GM18507 (cell line): ENCODE data around the gene NSMCE3.
A peak's percentile ranks its signal among the peaks of the same experiment; 100 is the strongest.
"Not testable (repeated sequence)": the region's sequence is repeated elsewhere in the genome, so short reads cannot be mapped to it uniquely, and the experiment has no call there.

Experiments used
- DNase-seq: peaks from one replicate; pipeline ENCODE4 v3.0.0; 2011; ENCODE audit warnings: low read depth; ENCODE audit not compliant: insufficient read length; ENCODE audit errors: extremely low spot score
- FAIRE-seq: peaks from 2 replicates; lab custom pipeline; 2011; peaks lifted over from hg19 to GRCh38; lab: Jason Lieb, UNC

Gene NSMCE3

GRCh38 chr15:29272219-29272618, 2.6 kb upstream of the NSMCE3 start:
- FAIRE-seq (peak; percentile 44), DNase-seq (no peak)

GRCh38 chr15:29270976-29271375, 1.4 kb upstream of the NSMCE3 start:
- FAIRE-seq: no peak

DNA sequence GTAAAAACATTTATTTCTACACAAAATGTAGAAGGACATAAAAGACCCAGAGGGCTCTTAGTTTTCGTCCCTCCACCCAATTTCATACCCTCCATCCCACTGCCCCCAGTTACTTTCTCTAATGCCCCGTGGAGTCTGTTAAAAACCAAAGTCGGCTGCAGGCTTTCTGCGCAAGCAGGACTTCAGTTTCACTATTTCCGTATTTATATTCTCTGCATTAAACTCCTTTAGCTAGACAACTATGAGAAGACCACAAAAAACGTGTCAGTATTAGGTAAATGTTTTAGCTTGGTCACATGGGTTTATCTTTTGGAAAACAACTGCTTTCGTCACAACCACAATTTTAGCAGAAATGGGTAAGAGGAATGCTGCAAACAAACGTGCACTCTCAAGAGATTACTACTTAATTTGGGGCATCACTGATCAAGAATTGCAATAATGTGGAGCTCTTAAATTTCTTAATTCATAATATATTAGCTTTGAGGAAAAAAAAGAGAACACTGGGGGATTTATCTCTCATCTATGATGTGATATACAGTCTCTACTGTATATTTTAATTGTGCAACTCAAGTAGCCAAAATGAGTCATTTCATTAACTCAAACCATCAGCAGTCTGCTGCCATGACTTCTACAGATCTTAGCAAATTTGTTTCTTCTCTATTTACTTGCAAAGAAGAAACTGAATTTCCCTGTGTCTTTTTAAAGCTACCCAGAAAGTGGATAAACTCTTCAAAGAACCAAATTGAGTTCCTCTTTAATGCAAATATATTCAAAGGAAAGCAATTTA, 740 bp upstream of the NSMCE3 start:
- DNase-seq (no peak), FAIRE-seq (no peak)

More at GRCh38 chr15:29270976-29271375, 1.4 kb upstream of the NSMCE3 start:
- no peak for DNase-seq

DNA sequence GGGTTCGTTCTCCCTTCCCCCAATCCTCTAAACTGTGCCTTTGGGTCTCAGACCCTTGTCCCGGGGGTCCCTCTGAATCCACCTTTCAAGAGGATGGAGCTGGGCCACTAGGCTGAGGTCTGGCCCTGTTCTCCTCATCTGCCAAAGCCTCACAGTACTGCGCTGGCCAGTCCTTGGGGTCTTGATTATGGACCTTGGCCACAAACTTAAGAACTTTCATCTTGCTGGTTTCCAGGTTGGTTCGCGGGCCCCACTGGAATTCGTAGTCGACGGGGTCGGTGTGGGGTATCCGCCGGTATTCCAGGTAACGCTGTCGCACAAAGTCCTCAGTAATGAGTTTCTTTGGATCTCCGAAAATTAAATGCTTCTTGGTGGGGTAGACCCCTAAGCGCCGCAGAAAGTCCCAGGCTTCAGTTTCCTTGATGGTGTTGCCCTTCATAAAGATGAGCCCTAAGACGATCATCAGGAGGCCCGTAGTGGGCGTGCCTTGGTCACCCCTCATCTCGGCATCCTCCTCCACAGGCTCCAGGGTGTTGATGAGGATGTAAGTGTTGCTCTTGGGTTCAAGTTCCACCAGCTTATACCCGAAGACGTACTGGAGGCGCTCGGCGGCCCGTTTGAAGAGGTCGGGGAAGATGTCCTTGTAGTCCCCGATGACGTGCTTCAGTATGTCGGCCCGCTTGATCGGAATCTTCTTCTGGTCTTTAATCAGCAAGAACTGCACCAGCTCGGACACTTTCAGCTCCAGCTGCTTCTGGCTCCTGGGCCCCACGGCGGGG, 727 bp downstream of the NSMCE3 start:
- DNase-seq (no peak), FAIRE-seq (no peak)

DNA sequence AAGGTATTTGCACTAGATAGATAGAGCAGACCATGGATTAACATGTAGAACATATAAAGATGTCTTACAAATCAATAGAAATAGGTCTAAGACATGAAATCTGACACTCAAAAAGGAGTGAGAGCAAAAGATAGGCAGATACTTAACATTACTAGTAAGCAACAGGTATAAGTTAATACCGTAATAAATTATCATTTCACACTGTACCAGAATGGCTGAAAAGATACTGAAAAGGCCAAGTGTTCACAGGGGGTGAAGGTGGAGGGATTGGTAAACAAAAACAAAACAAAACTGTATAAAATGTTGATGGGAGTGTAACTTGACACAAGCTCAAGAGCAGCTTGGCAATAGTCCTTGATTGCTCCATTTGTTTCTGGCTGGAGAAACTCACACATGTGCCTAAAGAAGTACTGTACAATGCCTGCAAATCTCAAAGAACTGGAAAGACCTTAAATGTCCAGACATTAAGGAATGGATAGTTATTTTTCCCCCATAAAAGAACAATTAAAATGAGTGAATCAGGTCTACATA, 3.5 kb downstream of the NSMCE3 start:
- DNase-seq: no peak
- FAIRE-seq: no peak

- DNase-seq (no peak), FAIRE-seq (no peak)
Observed at GRCh38 chr15:29263289-29263688, 6.3 kb downstream of the NSMCE3 start.

DNA sequence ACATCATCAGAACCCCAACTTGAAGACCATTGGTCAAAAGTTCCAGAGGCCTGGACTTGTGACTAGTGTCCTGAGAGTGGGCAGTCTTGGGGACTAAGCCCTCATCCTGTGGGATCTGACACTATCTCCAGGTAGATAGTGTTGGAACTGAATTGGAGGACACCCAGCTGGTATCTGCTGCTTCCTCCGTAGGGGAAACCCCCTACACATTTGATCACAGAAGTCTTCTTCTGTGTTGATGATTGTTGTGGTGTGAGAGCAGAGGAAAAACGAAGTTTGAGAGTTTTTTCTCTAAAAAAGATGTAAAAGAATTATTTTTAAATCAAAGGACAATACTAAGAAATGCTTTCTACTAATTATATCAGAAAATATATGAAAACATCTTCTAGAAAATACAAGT, 6.9 kb downstream of the NSMCE3 start:
- FAIRE-seq (no peak), DNase-seq (no peak)

DNA sequence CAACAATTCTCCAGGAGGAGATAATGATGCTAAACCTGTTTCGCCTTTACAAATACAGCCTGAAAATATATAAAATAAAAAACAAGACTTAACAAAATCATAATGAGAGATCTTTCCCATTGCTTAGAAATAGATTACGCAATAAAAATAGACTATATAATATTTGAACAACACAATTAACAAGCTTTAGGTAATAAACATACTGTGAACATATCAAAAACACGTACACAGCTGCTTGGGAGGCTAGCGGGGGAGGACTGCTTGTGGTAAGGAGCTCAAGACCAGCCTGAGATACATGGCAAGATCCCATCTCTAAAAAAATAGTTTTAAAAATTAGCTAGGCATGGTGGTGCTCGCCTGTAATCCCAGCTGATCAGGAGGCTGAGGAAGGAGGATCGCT, 8.7 kb downstream of the NSMCE3 start:
- FAIRE-seq (no peak), DNase-seq (no peak)

- FAIRE-seq (no peak), DNase-seq (no peak)
Observed at GRCh38 chr15:29259233-29259632, 10.4 kb downstream of the NSMCE3 start.

DNA sequence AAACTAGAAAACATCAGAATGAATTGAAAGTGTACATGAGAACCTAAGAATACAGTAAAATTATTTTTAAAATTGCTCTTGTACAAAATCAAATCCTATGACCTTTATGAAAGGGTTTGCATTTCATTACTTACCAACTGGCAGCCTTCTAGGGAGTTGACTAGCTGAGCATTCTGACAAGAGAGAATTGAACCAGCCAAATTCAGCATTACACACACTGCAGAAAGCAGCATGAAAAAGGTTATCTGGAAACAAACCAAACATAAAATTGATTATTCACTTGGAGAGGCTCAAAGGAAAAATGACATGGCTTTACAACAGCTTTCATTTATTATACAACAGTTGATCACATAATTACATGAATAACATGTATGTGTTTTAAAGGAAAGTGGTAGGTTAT, 17.4 kb downstream of the NSMCE3 start:
- no peak for DNase-seq
- FAIRE-seq: no peak

DNA sequence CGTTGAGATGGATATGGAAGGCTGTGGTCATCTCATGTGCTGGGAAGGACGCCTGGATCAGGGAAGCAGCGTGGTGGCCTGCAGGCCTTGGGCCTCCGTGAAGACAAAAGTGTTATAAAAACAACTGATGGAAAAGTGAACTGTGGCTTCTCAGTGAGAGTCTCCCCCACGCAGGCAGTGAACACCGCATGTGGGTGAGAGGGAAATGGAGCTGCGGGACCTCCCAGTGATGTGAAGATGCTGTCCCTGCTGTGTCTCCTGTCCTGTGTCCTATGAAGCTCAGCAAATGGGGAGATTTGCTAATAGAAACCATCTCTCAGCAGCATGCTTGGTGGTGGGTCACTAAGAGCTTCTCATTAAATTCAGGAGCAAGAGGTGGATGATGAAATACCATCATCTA, 25.1 kb downstream of the NSMCE3 start:
- no peak for FAIRE-seq
- DNase-seq: no peak

DNA sequence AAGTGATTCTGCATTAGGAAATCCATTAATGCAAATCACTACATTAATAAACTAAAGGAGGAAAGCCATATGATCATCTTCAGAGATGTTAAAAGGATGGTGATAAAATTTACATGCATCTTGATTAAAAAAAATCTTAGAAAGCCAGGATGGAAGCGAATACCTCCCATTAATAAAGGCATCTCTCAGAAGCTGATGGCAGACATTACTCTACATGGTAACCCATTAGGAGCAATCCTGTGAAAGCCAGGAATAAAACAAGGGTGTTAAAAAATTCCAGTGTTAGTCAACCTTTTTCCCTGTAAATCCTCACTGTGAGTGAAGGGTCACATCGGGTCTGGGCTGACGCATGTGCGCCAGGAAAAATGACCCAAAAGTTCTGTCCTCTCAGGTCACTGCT, 25.5 kb downstream of the NSMCE3 start:
- FAIRE-seq (no peak), DNase-seq (no peak)

DNA sequence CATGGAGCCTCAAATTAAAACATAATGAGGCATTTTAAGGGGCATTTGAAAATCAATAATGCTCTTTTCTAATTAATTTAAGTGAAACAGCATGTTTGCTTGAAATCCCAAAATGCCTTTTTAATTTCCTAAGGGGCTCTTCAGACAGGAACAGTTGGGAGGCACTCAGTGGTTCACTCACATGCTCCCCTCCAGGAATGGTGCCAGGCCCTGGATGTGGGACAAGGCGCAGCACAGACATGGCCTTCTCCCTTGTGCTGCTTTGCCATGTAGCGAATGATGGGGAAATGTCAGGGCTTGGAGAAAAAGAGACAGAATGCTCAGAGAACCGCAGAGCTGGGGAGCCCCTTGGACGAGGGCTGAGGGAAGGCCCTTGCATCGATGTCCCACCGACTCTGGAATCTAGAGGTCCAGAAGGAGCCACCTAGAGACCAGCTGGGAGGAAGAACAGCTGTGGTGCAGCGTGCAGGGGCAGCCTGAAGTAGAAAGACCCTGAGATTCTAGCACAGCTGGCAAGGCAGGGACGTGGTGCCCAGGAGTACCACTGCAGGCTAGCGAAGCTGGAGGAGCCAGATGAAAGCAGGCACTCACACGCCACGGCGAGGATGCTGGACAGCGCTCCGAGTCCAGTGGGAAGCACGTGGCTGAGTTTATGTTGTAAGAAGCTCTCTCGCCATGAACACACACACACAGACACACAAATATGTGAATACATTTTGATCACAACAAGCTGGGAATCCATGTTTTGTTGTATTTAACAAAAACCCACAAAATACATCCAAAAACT, 27.0 kb downstream of the NSMCE3 start:
- FAIRE-seq (no peak), DNase-seq (no peak)

DNA sequence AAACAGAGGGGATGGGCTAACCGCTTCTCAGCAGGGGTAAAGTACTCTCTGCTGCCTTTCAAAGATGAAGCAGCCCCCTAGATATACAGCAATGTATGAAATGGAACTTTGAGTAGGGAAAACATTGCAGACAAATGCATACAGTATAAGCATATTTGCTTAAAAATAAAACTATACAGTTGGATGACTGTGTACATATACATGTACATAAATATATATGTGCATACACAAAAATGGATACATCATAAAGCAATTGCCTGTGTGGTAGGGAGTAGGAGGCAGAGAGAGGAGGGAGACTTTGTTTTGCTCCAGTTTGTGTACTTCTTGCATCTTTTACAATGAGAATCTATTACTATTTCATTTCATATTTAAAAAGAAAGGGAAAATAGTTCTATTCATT, 28.4 kb downstream of the NSMCE3 start:
- no peak for FAIRE-seq
- no peak for DNase-seq

- no peak for DNase-seq
- FAIRE-seq: no peak
Observed at GRCh38 chr15:29239395-29239794, 30.2 kb downstream of the NSMCE3 start.

GRCh38 chr15:29233566-29233965, 36.1 kb downstream of the NSMCE3 start:
- no peak for FAIRE-seq
- DNase-seq: no peak

GRCh38 chr15:29226436-29227208, 43.0 kb downstream of the NSMCE3 start:
- FAIRE-seq: no peak
- DNase-seq: no peak

- FAIRE-seq: no peak
Observed at GRCh38 chr15:29225534-29226234, 43.9 kb downstream of the NSMCE3 start.

DNA sequence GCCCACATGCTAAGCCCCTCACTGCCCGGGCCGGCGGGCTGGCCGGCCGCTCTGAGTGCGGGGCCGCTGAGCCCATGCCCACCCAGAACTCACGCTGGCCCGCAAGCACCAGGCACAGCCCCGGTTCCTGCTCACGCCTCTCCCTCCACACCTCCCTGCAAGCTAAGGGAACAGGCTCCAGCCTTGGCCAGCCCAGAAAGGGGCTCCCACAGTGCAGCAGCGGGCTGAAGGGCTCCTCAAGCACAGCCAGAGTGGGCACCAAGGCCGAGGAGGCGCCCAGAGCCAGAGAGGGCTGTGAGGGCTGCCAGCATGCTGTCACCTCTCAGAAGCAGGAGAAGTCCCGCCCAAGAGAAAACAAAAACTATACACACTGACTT, 44.6 kb downstream of the NSMCE3 start:
- not testable (repeated sequence) for DNase-seq, FAIRE-seq

More at GRCh38 chr15:29225534-29226234, 43.9 kb downstream of the NSMCE3 start:
- DNase-seq: no peak
